HG02623 (cell line): ENCODE measurements around the gene RCN1.
A peak's percentile ranks its signal among the peaks of the same experiment; 100 is the strongest.
"Not testable (repeated sequence)": the region's sequence is repeated elsewhere in the genome, so short reads cannot be mapped to it uniquely, and the experiment has no call there.

ENCODE experiments used
- ATAC-seq: cut with Tn5 transposase; IDR thresholded peaks from one replicate; pipeline ENCODE4 v1.9.1; 2021; ENCODE audit warnings: moderate library complexity; ENCODE audit not compliant: unreplicated experiment

RCN1 gene

GRCh38 chr11:32073644-32074026, 17.2 kb upstream of the RCN1 start:
- no peak for ATAC-seq

- ATAC-seq: no peak
These were observed 11.3 kb upstream of the RCN1 start for GRCh38 chr11:32079553-32079952.

GRCh38 chr11:32080361-32080980, 10.4 kb upstream of the RCN1 start:
- no peak for ATAC-seq

GRCh38 chr11:32081129-32081641, 9.7 kb upstream of the RCN1 start:
- ATAC-seq: peak; percentile 50

GRCh38 chr11:32081901-32082300, 9.0 kb upstream of the RCN1 start:
- ATAC-seq: no peak

- no peak for ATAC-seq
These were observed 8.4 kb upstream of the RCN1 start for GRCh38 chr11:32082346-32082986.

- no peak for ATAC-seq
These were observed 3.3 kb upstream of the RCN1 start for GRCh38 chr11:32087597-32087996.

- peak; percentile 28 for ATAC-seq
These were observed 2.5 kb upstream of the RCN1 start for GRCh38 chr11:32088117-32088941.

GRCh38 chr11:32092581-32093170, 1.8 kb downstream of the RCN1 start:
- no peak for ATAC-seq

- ATAC-seq: no peak
These were observed 4.0 kb downstream of the RCN1 start for GRCh38 chr11:32094923-32095322.

- no peak for ATAC-seq
These were observed 7.4 kb downstream of the RCN1 start for GRCh38 chr11:32098142-32098903.

- ATAC-seq: no peak
These were observed 8.6 kb downstream of the RCN1 start for GRCh38 chr11:32099516-32099915.

GRCh38 chr11:32100495-32100894, 9.6 kb downstream of the RCN1 start:
- ATAC-seq: no peak

- ATAC-seq: no peak
These were observed 10.9 kb downstream of the RCN1 start for GRCh38 chr11:32101791-32102190.

- not testable (repeated sequence) for ATAC-seq
These were observed 12.3 kb downstream of the RCN1 start for GRCh38 chr11:32103121-32103719.

- ATAC-seq: no peak
These were observed 13.1 kb downstream of the RCN1 start for GRCh38 chr11:32103941-32104340.

GRCh38 chr11:32105871-32106560, 15.1 kb downstream of the RCN1 start:
- peak; percentile 74 for ATAC-seq

- no peak for ATAC-seq
These were observed 16.8 kb downstream of the RCN1 start for GRCh38 chr11:32107647-32108046.

GRCh38 chr11:32108576-32108975, 17.7 kb downstream of the RCN1 start:
- no peak for ATAC-seq

GRCh38 chr11:32109138-32109537, 18.3 kb downstream of the RCN1 start:
- ATAC-seq: no peak
